K562 (cell line): Measurements from ENCODE around the gene PRKCSH. TPM values are rescaled to one million over a fixed set of nuclear protein-coding genes. Genes with fewer than 3 reads are reported as not detected.
A peak's percentile ranks its signal among the peaks of the same experiment; 100 is the strongest.

Experiments used
- ARID1B ChIP-seq: fragments of 450-650 bp; IDR thresholded peaks from 2 replicates; pipeline ENCODE4 v1.6.1; 2016; ENCODE audit warnings: antibody characterized with exemption, mild to moderate bottlenecking, inconsistent platforms
- ARNT ChIP-seq, 2 experiments: fragments of 450-650 bp; IDR thresholded peaks; 2 replicates each; pipeline ENCODE4 v1.6.1; 2016; ENCODE audit warnings: mild to moderate bottlenecking in 1 of 2
- C11orf30 ChIP-seq: fragments of 450-650 bp; IDR thresholded peaks from 2 replicates; pipeline ENCODE4 v1.6.1; 2016; ENCODE audit warnings: low read depth, mild to moderate bottlenecking
- HDAC3 ChIP-seq: fragments of 450-650 bp; IDR thresholded peaks from 2 replicates; pipeline ENCODE4 v1.6.1; 2018; ENCODE audit warnings: borderline replicate concordance, mild to moderate bottlenecking, moderate library complexity; ENCODE audit not compliant: partially characterized antibody
- MAFF ChIP-seq: IDR thresholded peaks from 2 replicates; pipeline ENCODE4 v1.6.1; 2012; ENCODE audit warnings: low read length, improper control_type of control experiment
- MBD2 ChIP-seq: sonication (generic); IDR thresholded peaks from 2 replicates; pipeline ENCODE4 v1.6.1; 2016; ENCODE audit warnings: low read depth, borderline replicate concordance
- MIER1 ChIP-seq: fragments of 450-650 bp; IDR thresholded peaks from 2 replicates; pipeline ENCODE4 v1.6.1; 2016; ENCODE audit warnings: antibody characterized with exemption, mild to moderate bottlenecking, low read depth
- MTF1 ChIP-seq: fragments of 250-450 bp; sonication (Bioruptor Pico); IDR thresholded peaks from 2 replicates; pipeline ENCODE4 v1.9.0; 2021; ENCODE audit warnings: moderate library complexity, mild to moderate bottlenecking, inconsistent platforms, borderline replicate concordance
- NFIC ChIP-seq: fragments of 450-650 bp; IDR thresholded peaks from 2 replicates; pipeline ENCODE4 v1.6.1; 2017; ENCODE audit warnings: mild to moderate bottlenecking, inconsistent platforms
- RBM22 ChIP-seq: fragments of 200-400 bp; formaldehyde crosslinking; IDR thresholded peaks from 2 replicates; pipeline ENCODE4 v1.6.1; 2018; ENCODE audit warnings: low read length, low read depth; ENCODE audit not compliant: poor library complexity, severe bottlenecking
- REST ChIP-seq, 2 experiments: fragments of 450-650 bp; formaldehyde crosslinking in 1 of 2; IDR thresholded peaks; 2 replicates each; pipeline versions ENCODE4 v1.4.0 to v1.6.1; 2014 to 2020; ENCODE audit warnings: mild to moderate bottlenecking in 2 of 2, borderline replicate concordance in 1 of 2, low read depth in 1 of 2
- TRIM24 ChIP-seq, 2 experiments: fragments of 450-650 bp; IDR thresholded peaks; 2 replicates each; pipeline ENCODE4 v1.6.1; 2016
- polyA plus RNA-seq, 8 experiments: library from polyadenylated mRNA; depleted of rRNA in 4 of 8; stranded (reverse) in 5 of 8; unstranded in 3 of 8; fragments of >200 nt; fragmentation: Nextera tagmentation in 2 of 8; fragmentation: Illumina TruSeq in 1 of 8; extraction: Ambion mirVana in 2 of 8; extraction: Trizol in 1 of 8; gene quantifications; 2 replicates each; pipeline versions ENCODE4 v1.2.1 to v1.2.3, GENCODE V29; 2011 to 2014; ENCODE audit warnings: inconsistent platforms in 1 of 8, missing spikeins in 1 of 8
- total RNA-seq, 7 experiments: library from RNA; depleted of rRNA in 6 of 7; stranded (reverse); fragments of >200 nt in 6 of 7; fragmentation: Illumina TruSeq in 2 of 7; extraction: Trizol in 2 of 7; gene quantifications; 2 replicates each; pipeline versions ENCODE4 v1.2.1 to v1.2.3, GENCODE V29; 2011 to 2021; ENCODE audit warnings: low replicate concordance in 1 of 7
- TF ChIP-seq, protein P1 (sequence below): sonication (generic); formaldehyde crosslinking; IDR thresholded peaks from 2 replicates; pipeline ENCODE4 v1.8.0; 2022; ENCODE audit warnings: missing genetic modification reagents, mild to moderate bottlenecking, moderate library complexity, borderline replicate concordance
- TF ChIP-seq, protein P2 (sequence below), 3 experiments: fragments of 200-800 bp in 1 of 3; sonication (Bioruptor generic) in 1 of 3; sonication (generic) in 1 of 3; formaldehyde crosslinking in 1 of 3; IDR thresholded peaks; 2 replicates each; pipeline versions ENCODE4 v1.6.1 to v1.8.0; 2016 to 2022; ENCODE audit warnings: mild to moderate bottlenecking in 2 of 3, missing compliant biosample characterization in 2 of 3, missing genetic modification characterization in 2 of 3, missing genetic modification reagents in 1 of 3
- TF ChIP-seq, protein P3 (sequence below), 2 experiments: fragments of 450-650 bp in 1 of 2; sonication (generic) in 1 of 2; formaldehyde crosslinking in 1 of 2; IDR thresholded peaks in 1 of 2; conservative IDR thresholded peaks in 1 of 2; 2 replicates each; pipeline versions ENCODE4 v1.6.1 to v1.8.1; 2016 to 2023; ENCODE audit warnings: mild to moderate bottlenecking in 2 of 2, moderate library complexity in 2 of 2, inconsistent platforms in 1 of 2, missing genetic modification reagents in 1 of 2

PRKCSH gene
- total and polyA plus RNA-seq, 9 of the 15 experiments (the other 6 are each of a cell fraction or from before 2014, with no cell fraction given), result 2.3 to 297 (median 48.1) TPM

DNA sequence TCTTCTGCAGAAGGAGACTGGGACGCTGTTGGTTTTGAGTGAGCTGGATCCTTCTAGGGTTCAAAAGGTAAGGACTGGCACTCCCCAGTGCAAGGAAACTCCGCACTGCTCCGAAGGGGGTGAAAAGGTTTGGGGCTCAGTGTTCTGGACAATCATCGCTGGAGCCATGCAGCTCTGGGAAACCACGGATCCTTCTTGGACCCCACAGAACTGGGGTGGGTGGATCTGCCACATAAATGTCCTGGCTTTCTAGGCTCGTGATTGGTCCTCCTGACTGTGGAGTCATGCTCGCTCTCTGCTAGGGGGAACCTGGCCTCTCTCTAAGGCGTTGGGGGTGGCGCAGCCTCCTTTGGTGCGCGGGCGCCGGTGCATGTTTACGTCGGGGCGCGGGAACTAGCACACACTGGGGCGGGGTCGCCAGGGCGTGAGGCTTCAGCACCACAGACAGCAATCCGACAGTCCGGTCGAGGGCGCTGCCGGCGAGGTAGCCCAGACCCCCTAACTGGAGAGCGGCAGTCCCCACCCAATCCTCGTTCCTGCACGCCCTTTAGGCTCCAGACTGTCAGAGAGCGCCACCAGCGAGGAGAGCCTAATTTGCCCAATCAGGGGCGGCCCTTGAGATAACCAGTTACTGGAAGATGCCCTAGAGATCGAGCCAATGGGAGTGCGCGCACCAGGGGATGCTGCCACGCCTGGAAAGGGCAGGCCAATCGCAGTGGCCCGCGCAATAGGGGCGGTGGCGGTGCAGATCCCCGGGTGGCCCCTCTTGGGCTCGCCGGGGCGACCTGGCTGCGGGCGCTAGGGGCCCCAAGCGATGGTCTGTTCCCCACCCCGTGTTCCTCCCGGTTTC lies 46.3 kb downstream of the PRKCSH start (continued):
- peak; percentile 97 for TF ChIP-seq REST (IDR thresholded peaks at IDR 0.05; ENCODE audit: borderline replicate concordance)
- peak; percentile 91; the same call in 1 of the 2 replicates for TF ChIP-seq REST (CRISPR knock-in tag; IDR thresholded peaks at IDR 0.05; ENCODE audit: low read depth)
- TF ChIP-seq ARNT (IDR thresholded peaks at IDR 0.05), result no peak
- TF ChIP-seq MBD2, result peak; percentile 46
- TF ChIP-seq, protein P1, sequence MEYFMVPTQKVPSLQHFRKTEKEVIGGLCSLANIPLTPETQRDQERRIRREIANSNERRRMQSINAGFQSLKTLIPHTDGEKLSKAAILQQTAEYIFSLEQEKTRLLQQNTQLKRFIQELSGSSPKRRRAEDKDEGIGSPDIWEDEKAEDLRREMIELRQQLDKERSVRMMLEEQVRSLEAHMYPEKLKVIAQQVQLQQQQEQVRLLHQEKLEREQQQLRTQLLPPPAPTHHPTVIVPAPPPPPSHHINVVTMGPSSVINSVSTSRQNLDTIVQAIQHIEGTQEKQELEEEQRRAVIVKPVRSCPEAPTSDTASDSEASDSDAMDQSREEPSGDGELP (CRISPR knock-in tag), result peak; percentile 30; the same call in 1 of the 2 replicates
- peak; percentile 49 for TF ChIP-seq NFIC
- TF ChIP-seq TRIM24 (IDR thresholded peaks at IDR 0.05), result peak in 1 of 2 experiments; percentile 38; a peak in 1 of 4 replicates
- TF ChIP-seq, protein P2, sequence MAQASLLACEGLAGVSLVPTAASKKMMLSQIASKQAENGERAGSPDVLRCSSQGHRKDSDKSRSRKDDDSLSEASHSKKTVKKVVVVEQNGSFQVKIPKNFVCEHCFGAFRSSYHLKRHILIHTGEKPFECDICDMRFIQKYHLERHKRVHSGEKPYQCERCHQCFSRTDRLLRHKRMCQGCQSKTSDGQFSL (CRISPR knock-in tag; IDR thresholded peaks at IDR 0.05), result peak; percentile 60
- TF ChIP-seq, protein P2 (tag; IDR thresholded peaks at IDR 0.05), result no peak
- no peak for TF ChIP-seq C11orf30
- peak; percentile 85 for TF ChIP-seq MIER1
- no peak for TF ChIP-seq HDAC3
- TF ChIP-seq MAFF, result no peak
- TF ChIP-seq ARID1B, result no peak
- TF ChIP-seq MTF1 (CRISPR knock-in tag), result no peak
- TF ChIP-seq RBM22, result peak; percentile 46
- TF ChIP-seq, protein P3, sequence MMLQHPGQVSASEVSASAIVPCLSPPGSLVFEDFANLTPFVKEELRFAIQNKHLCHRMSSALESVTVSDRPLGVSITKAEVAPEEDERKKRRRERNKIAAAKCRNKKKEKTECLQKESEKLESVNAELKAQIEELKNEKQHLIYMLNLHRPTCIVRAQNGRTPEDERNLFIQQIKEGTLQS (IDR thresholded peaks at IDR 0.05), result no peak
- TF ChIP-seq, protein P3 (CRISPR knock-in tag; conservative IDR thresholded peaks at IDR 0.05), result no peak
